ENCODE measurements around the gene NSL1.

- TF ChIP-seq CTCF (conservative IDR thresholded peaks at IDR 0.05 in 1 of 2, IDR thresholded peaks at IDR 0.05 in 1 of 2; ENCODE audit: low read depth in 1 of 2, low read length in 2 of 2) (no peak), EZH2 (IDR thresholded peaks at IDR 0.05; ENCODE audit: low read length, missing control alignments) (no peak)
These were observed 29.4 kb upstream of the NSL1 start for GRCh38 chr1:212820969-212821368.

Measured in fibroblast of lung (primary cell).